HG03575 (cell line): ENCODE measurements around the gene UBASH3B.

Source experiments
- ATAC-seq: cut with Tn5 transposase; IDR thresholded peaks from one replicate; pipeline ENCODE4 v1.9.1; 2021; ENCODE audit not compliant: unreplicated experiment, insufficient number of reproducible peaks, low FRiP score; ENCODE audit errors: extremely low read depth

The UBASH3B gene

GRCh38 chr11:122646549-122647340 lies 8.8 kb upstream of the UBASH3B start:
- ATAC-seq = no peak

DNA sequence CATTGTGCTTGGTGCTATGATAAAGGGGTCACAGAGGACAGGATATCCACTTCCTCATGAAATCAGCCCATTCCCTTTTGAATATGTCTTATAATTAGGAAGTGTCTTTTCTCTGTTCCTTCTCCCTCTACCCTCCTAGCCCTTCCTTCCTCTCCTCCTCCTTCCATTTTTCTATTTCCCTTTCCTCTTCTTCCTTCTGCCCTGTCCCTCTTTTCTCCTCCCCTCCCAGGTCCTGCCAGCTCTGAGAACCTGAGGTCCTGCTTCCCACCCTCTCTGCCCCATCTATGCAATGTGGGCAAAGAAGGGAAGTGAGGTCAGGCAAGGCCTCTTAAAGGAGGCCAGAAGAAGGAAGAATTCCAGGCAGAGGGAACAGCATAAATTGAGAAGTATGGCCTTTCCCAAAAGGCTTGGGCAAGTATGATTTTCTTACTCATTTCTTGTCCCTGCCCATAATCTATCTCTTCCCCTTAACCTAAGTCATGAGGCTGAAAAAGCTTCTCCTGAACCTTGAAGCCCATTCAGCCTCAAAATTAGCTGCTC lies 7.7 kb upstream of the UBASH3B start:
- ATAC-seq = no peak

GRCh38 chr11:122649116-122649515 lies 6.4 kb upstream of the UBASH3B start:
- no peak for ATAC-seq

GRCh38 chr11:122650619-122651018 lies 4.9 kb upstream of the UBASH3B start:
- no peak for ATAC-seq

DNA sequence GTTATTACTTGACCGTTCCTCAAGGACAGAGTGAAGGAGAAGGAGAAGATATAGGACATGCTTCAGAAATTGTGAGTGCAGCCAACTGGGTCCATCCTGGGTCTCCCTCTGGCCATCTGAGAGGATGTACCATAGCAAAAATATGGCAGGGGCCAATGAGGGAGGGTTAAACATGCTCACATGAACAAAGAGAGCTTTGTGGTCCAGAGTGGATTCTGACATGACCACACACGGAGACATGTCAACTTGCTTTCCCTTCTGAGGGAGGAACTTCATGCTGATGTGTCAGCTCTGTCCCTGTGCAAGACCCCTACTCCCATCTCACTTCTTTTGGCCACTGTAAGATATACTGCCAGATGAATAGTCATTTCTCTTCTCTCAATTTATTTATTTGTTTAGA lies 3.0 kb upstream of the UBASH3B start:
- ATAC-seq = no peak

DNA sequence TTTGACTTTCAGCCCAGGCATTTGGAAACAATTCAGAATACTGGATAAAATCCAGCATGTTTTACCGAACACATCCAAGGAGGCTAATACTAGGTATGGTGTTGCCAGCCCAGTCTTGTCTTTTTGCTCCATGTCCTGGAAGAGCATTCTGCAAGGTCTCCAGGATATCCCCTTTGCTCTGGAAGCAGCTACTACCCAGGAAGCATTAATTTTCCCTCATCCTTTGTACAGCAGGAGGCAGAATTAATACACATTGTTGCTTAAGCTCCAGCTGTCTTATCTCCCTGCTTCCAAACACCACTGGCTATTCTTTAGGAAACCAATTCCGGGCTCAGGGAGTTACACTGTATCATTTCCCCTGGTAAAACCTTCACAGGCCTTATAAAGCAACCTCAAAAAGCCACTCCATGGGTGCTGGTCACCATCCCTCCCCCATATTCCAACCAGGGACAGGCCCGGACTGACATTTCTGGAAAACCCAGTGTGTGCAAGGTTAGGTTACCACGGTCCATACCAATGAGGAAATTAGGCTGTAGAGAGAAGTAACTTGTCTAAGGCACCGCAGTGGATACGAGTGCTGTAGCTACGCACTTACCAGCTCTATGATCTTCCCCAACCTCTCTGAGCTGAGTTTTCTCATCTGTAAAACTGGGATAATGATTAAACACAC lies 1.5 kb upstream of the UBASH3B start:
- ATAC-seq = no peak

DNA sequence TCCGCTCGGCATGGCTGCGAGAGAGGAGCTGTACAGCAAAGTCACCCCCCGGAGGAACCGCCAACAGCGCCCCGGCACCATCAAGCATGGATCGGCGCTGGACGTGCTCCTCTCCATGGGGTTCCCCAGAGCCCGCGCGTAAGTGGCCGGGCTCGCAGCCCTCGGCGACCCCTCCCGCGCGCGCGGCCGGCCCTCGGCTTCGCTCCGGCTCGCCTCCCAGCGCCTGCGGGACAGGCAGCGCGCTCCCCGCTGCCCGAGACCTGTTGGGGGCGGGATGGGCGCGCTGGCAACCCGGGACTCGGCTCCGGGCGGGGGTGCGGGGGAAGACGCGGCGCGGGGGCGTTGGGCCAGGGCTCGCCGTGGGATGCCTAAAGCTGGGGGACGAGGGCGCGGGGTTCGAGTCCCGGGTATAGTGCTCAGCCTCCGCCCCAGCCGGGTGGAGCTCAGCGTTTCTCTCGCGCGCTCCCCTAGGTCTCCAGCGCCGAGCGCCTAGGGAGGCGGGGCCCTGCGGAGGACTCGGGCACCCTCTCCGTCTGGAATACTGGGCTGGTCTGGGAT lies 630 bp downstream of the UBASH3B start:
- no peak for ATAC-seq

DNA sequence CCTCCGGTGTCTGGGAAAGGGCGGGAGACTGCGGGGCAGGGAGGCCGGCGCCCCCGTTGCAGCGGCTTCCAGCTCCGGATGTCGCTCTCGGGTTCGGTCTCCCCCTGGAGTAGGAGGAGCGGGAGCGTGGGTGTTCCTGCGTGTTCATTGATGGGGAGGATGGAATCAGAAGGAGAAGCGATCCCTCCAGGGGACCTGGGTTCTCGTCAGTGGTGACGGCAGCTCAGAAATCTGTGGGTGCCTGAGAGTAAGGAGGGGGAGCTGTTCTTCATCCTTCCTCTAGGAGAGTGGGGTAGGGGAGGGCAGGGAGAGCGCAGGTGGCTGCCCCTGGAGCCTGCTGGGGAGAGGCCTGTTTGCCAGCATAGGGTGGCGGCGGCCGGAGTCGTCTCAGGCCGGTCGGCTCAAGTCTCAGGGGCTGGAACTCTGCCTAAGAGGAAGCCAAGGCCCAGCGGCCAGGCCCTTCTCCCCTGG lies 1.1 kb downstream of the UBASH3B start:
- ATAC-seq = no peak

DNA sequence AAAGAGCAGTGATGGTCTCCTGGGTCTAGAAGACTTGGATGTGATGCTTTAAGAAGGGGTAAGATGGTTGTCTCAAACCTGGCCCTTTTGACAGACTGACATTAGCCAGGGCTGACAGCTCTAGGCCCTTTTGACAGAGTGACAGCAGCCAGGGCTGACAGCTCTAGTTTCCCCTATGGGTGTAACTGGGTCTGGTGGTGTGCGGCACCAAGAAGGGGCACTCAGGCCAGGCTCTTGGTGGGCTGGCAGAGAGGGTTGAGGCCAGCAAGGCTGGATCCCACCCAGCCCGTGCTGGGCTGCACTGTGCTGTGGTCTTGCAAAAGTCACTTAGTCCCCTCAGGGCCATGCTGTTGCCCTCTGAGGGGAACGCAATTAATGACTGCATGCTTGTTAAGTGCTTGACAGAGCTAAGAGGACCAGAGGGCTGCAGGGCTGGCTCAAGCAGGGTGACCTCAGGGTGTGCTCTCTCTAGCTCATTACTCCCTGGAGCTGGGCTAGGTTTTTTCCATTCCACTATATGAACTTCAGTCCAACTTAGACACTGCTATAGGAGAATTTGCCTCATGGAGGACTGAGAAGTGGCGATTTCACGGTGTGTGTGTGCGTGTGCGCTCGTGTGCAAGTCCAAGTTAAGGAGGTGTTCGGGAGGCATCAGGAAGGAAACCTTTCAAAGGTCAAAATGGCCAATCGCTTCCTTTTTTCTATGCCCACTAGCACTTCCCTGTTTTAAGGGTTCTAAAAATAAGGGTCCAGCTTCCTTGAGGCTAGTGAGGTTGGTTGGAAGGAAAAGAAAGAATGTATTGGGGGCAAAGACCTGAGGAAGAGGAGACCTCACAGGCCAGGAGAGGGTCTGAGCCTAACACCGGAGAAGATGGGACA lies 4.4 kb downstream of the UBASH3B start:
- no peak for ATAC-seq

- no peak for ATAC-seq
These were observed 5.8 kb downstream of the UBASH3B start for GRCh38 chr11:122661182-122661945.

DNA sequence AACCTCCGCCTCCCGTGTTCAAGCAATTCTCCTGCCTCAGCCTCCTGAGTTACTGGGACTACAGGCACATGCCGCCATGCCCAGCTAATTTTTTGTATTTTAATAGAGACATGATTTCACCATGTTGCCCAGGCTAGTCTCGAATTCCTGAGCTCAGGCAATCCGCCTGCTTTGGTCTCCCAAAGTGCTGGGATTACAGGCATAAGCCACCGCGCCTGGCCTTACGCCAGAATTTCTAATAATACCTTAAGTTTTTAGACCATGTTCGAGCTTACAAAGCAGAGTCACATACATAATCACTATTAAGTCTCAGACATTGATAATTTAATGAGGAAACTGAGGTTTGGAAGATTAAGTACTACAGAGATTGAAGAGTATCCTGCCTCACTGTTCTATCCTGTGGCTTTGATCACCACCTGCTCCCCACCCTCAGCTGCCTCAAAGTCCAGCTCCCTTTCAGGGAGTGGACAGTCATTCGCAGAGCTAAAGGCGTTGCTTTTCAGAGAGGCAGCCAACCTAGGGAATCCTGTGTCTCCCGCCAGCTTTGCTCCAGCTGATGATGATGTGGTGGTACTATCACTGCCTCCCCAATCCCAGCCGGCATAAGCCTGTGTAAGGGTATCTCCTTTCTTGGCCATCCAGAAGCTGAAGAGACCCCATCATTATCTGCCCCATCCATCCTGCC lies 7.7 kb downstream of the UBASH3B start:
- no peak for ATAC-seq

- ATAC-seq = no peak
These were observed 8.2 kb downstream of the UBASH3B start for GRCh38 chr11:122663764-122664163.

DNA sequence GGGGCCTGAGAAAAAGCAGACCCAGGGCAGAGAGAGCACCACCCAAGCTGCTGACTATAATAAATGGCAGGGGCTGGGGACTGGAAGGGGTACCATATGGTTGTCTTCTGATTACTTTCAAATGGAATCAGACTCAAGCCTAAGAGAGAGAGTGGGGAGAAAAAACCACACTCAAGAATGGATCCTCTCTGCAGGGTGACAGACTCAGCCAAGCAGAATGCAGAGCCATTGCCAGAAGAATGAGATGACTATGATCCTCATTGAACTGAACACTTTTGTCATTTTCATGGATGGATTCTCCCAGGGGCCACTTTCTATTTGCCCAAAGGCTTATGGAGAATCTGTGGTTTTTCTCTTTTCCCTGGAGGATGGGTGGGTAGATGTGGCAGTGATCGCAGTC lies 8.7 kb downstream of the UBASH3B start:
- ATAC-seq = no peak

GRCh38 chr11:122665861-122666260 lies 10.3 kb downstream of the UBASH3B start:
- ATAC-seq = no peak

DNA sequence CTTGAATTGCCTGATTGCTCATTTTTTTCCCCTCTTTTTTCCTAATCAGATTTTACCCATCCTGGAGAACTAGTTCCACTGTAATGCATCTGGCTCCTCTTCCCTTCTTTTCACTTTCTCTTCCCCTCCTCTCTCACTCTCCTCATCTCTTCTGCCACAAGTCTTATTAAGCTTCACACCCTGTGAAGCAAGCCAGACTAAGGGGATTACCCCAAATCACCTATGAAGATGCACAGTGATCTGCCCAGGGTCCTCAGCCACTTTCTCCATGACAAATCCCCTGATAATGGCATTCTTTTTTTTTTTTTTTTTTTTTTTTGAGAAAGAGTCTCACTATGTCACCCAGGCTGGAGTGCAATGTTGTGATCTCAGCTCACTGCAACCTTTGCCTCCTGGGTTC lies 11.2 kb downstream of the UBASH3B start:
- no peak for ATAC-seq

GRCh38 chr11:122668562-122669090 lies 13.1 kb downstream of the UBASH3B start:
- ATAC-seq = no peak

GRCh38 chr11:122670131-122670530 lies 14.6 kb downstream of the UBASH3B start:
- no peak for ATAC-seq
